GM10266 (cell line): ENCODE results near the gene KRT4.

Source experiments
- DNase-seq: peaks from one replicate; pipeline ENCODE4 v3.0.0; 2012; ENCODE audit errors: extremely low spot score
- CTCF ChIP-seq: IDR thresholded peaks from 2 replicates; pipeline ENCODE4 v1.5.1; 2012; ENCODE audit warnings: mild to moderate bottlenecking, low read depth; ENCODE audit not compliant: control insufficient read depth, insufficient read depth; ENCODE audit errors: missing control alignments

Gene KRT4

DNA sequence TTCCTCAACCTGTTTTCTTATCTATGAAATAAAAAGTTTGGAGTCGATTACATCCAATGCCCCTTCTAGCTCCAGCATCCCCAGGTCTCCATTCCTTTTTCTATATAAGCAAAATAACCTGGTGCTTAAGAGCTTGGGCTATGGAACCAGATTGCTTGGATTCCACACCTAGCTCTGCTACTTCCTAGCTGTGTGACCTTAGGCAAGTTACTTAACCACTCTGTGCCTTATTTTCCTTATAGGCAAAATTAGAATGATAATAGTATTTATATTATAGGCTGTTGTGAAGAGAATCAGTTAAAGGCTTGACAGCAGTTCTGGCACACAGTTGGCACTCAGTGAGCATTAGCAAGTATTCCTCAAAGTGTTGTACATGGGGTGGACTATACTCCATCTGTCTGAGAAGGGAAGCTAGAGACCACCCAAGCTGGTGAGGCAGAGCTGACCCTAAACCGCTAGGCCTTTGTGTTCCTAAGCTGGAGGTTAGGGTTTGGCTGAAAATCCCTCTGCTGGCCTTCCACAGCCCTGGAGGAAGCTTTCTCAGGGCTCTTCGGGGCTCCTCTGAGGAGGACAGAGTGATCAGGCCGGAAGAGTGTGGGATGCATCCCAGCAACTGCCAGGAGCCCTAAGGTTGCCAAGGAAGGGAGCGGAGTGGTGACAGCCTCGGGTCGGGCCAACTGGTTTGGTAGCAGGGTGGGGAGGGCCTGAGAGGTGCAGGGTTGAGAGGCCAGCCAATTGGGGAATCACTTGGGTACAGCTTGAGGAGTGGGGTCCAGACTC is 6.0 kb upstream of the KRT4 start:
- TF ChIP-seq CTCF = no peak
- DNase-seq = no peak

DNA sequence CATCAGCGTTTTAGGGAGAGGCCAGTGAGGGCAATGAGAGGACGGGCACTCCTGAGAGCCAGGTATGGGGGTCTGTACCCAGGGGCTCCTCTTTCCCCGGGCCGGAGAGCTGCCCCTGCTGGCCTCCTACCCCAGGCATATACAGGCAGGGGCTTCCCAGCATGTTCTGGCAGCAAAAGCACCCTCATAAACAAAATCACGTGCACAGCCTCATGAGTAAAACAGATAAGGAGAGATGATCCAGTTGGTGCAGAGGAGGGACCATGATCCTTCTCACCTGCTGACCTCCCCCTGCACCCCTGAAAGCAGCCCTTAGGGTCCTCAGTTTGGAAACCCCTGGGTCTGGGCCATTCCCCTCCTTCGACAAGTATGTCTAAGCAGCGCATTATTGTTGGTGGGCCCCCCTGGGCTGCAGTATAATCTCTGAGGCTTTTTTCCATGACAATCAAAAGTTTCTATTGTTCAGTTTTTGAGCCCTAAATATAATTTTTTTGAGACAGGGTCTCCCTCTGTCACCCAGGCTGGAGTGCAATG is 5.0 kb upstream of the KRT4 start:
- DNase-seq = no peak
- no peak for TF ChIP-seq CTCF

DNA sequence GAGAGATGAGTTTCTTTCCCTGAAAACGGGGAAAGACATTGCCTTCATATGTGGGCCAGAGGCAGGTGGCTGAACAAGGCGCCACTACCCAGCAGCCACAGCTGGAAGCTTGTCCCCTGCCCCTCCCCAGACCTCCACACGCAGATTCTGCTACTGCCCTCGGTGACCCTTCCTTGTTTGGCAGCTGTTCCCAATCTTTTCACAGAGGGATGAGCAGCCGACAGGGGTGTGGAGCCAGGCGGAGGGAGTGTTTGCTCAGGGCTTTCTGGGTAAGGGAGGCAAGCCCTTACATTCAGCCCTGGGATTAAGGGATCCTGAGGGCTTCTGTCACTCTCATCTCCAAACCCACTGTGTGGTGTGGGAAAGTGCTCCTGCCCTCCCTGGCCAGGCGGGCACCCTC is 4.5 kb upstream of the KRT4 start:
- DNase-seq = no peak
- TF ChIP-seq CTCF = no peak

GRCh38 chr12:52817699-52818238 is 3.9 kb upstream of the KRT4 start:
- TF ChIP-seq CTCF = no peak
- DNase-seq = no peak

- no peak for TF ChIP-seq CTCF
- no peak for DNase-seq
Observed at GRCh38 chr12:52817003-52817698, 3.2 kb upstream of the KRT4 start.

GRCh38 chr12:52815676-52816588 is 2.0 kb upstream of the KRT4 start:
- DNase-seq = no peak

More at GRCh38 chr12:52815676-52816588, 2.0 kb upstream of the KRT4 start:
- TF ChIP-seq CTCF = no peak
